Measurements from ENCODE around the gene KLHDC4. TPM values are rescaled to one million over a fixed set of nuclear protein-coding genes. Genes with fewer than 3 reads are reported as not detected.
A peak's percentile ranks its signal among the peaks of the same experiment; 100 is the strongest.

KLHDC4 gene
- total and polyA plus RNA-seq, 9 of the 15 experiments (the other 6 are each of a cell fraction or from before 2014, with no cell fraction given): 1.3 to 68.1 (median 32.8) TPM

- TF ChIP-seq GATAD2B (IDR thresholded peaks at IDR 0.05; ENCODE audit: borderline replicate concordance) (no peak), E2F3 (CRISPR knock-in tag; IDR thresholded peaks at IDR 0.05) (no peak), ZNF274 (IDR thresholded peaks at IDR 0.05; ENCODE audit: borderline replicate concordance, low read depth, low read length) (no peak), FOXK1 (CRISPR knock-in tag; IDR thresholded peaks at IDR 0.05; ENCODE audit: borderline replicate concordance) (no peak), SAFB (IDR thresholded peaks at IDR 0.05; ENCODE audit: borderline replicate concordance, low read depth, low read length) (no peak), POU5F1 (IDR thresholded peaks at IDR 0.05; ENCODE audit: borderline replicate concordance, low read depth, low read length, partially characterized antibody) (no peak), TAF15 (IDR thresholded peaks at IDR 0.05; ENCODE audit: low read depth, low read length) (no peak), ATF4 (CRISPR knock-in tag; IDR thresholded peaks at IDR 0.05) (no peak), MNT (conservative IDR thresholded peaks at IDR 0.05) (peak; percentile 93 to 97), ZNF764 (CRISPR knock-in tag; IDR thresholded peaks at IDR 0.05; ENCODE audit: low read depth) (no peak), ZNF12 (CRISPR knock-in tag; IDR thresholded peaks at IDR 0.05) (no peak), ZNF76 (CRISPR knock-in tag; IDR thresholded peaks at IDR 0.05; ENCODE audit: borderline replicate concordance) (no peak), BCOR (IDR thresholded peaks at IDR 0.05) (peak; percentile 35; the same call in 1 of the 2 replicates), SRF (CRISPR knock-in tag; IDR thresholded peaks at IDR 0.05) (peak in 1 of 2 experiments; percentile 56; a peak in 1 of 4 replicates), PHB (CRISPR knock-in tag; IDR thresholded peaks at IDR 0.05) (no peak), CHD2 (IDR thresholded peaks at IDR 0.05; ENCODE audit: low read depth, low read length) (no peak), HNRNPH1 (optimal IDR thresholded peaks at IDR 0.05; ENCODE audit: low read depth, low read length) (no peak), ZNF232 (CRISPR knock-in tag; IDR thresholded peaks at IDR 0.05) (no peak), CHD1 (IDR thresholded peaks at IDR 0.05; ENCODE audit: low read length) (peak; percentile 2)
- TF ChIP-seq, protein P1, sequence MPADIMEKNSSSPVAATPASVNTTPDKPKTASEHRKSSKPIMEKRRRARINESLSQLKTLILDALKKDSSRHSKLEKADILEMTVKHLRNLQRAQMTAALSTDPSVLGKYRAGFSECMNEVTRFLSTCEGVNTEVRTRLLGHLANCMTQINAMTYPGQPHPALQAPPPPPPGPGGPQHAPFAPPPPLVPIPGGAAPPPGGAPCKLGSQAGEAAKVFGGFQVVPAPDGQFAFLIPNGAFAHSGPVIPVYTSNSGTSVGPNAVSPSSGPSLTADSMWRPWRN (IDR thresholded peaks at IDR 0.05; ENCODE audit: low read depth): no peak
- TF ChIP-seq, protein P2, sequence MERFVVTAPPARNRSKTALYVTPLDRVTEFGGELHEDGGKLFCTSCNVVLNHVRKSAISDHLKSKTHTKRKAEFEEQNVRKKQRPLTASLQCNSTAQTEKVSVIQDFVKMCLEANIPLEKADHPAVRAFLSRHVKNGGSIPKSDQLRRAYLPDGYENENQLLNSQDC (CRISPR knock-in tag; IDR thresholded peaks at IDR 0.05): no peak
- TF ChIP-seq, protein P3, sequence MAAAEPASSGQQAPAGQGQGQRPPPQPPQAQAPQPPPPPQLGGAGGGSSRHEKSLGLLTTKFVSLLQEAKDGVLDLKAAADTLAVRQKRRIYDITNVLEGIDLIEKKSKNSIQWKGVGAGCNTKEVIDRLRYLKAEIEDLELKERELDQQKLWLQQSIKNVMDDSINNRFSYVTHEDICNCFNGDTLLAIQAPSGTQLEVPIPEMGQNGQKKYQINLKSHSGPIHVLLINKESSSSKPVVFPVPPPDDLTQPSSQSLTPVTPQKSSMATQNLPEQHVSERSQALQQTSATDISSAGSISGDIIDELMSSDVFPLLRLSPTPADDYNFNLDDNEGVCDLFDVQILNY (CRISPR knock-in tag; IDR thresholded peaks at IDR 0.05): no peak
- TF ChIP-seq, protein P4, sequence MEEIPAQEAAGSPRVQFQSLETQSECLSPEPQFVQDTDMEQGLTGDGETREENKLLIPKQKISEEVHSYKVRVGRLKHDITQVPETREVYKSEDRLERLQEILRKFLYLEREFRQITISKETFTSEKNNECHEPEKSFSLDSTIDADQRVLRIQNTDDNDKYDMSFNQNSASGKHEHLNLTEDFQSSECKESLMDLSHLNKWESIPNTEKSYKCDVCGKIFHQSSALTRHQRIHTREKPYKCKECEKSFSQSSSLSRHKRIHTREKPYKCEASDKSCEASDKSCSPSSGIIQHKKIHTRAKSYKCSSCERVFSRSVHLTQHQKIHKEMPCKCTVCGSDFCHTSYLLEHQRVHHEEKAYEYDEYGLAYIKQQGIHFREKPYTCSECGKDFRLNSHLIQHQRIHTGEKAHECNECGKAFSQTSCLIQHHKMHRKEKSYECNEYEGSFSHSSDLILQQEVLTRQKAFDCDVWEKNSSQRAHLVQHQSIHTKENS (CRISPR knock-in tag; IDR thresholded peaks at IDR 0.05): no peak
Measured at GRCh38 chr16:87765776-87766484, at the start of gene KLHDC4 (continued).
